GM19463 (cell line): ENCODE results near the gene PTPRN2.
"Not testable (repeated sequence)": the region's sequence is repeated elsewhere in the genome, so short reads cannot be mapped to it uniquely, and the experiment has no call there.

Experiments used
- ATAC-seq: cut with Tn5 transposase; IDR thresholded peaks from one replicate; pipeline ENCODE4 v1.9.1; 2021; ENCODE audit warnings: mild to moderate bottlenecking, moderate library complexity; ENCODE audit not compliant: unreplicated experiment

The PTPRN2 gene

DNA sequence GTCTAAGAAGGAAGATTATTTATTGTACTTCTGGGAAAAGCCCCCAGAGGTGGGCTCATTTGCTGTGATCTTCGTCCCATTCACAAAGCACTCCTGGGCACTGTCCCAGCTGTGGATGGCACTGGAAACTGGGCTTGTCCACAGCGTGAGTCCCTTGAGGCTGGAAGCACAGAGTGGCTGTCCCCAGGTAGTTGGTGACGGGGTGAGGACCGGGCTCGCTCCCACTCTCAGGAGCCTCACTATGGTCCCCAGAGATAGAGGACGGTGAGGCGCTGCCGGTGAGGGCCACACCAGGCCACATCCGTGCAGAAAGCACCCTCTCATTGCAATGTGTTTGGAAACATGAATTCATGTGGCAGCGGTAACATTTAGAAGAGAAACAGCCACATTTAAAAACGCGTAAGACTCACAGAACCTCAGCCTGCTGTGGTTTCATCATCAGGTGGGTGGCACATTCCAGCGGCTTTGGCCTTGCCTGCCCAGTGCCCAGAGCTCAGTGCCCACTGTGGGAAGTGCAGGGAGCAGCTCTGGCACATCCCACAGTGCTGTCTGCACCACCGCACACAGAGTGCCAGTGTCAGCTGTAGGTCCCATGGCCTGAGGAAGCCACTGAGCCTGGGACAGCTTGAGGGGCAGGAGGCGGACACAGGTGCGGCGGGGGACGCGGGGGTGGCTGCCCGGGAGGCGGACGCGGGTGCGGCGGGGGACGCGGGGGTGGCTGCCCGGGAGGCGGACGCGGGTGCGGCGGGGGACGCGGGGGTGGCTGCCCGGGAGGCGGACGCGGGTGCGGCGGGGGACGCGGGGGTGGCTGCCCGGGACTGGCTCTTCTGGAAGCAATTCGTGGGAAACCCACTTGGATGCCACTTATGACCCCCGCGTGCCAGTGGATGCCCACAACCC lies 801.0 kb downstream of the PTPRN2 start:
- no peak for ATAC-seq

DNA sequence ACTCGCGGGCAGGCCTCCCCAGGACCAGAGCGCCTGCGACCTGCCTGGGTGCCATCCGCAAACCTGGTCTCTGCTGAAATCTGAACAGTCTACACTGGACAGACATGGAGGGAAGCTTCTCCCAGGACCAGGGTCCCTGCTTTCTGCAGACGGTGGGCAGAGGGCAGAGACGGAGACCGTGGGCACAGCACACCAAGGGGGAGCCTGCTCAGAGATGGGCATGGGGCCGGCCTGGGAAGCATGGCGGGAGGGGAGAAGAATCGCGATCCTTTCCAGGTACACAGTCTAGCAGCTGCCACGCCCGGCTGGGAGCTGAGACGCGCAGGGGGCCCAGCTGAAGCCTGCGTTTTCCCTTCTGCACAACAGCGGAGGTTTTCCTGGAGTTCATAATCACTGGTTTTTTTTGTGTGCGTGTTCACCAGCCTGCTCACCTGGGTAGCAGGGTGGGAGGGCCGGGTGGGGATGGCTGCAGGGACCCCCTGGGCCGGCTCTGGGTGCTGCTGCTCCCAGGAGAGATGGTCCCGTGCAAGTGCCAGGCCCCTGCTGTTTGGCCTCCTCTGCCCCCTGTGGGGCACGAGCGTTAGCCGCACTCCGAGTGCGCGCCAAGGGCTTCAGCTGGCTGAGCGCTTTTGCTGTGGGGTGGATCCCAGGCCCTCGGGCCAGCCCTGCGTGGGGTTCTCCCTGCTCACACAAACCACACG lies 802.0 kb downstream of the PTPRN2 start:
- ATAC-seq: no peak

DNA sequence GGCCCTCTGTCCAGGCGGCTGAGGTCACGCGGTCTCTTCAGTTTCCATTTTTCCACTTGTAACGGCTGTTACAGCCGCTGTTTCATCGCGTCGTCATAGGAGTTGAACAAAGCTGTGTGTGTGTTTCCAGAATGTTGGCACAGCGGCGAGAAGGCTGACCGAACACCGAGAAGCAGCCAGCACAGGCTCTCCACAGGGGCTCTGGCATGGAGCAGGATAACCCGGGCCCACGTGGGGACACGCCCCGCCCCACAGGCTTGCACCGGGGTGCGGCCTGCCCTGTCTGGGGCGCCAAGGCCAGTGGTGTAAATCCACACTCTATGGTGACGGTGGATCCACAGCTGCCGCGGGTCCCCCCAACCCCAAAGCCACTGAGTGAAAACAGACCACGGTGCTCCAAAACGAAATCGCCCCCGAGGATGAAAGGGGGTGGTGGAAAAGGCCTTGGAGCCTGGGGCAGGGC lies 802.6 kb downstream of the PTPRN2 start:
- no peak for ATAC-seq

- ATAC-seq: no peak
These were observed 803.4 kb downstream of the PTPRN2 start for GRCh38 chr7:157784041-157784835.

DNA sequence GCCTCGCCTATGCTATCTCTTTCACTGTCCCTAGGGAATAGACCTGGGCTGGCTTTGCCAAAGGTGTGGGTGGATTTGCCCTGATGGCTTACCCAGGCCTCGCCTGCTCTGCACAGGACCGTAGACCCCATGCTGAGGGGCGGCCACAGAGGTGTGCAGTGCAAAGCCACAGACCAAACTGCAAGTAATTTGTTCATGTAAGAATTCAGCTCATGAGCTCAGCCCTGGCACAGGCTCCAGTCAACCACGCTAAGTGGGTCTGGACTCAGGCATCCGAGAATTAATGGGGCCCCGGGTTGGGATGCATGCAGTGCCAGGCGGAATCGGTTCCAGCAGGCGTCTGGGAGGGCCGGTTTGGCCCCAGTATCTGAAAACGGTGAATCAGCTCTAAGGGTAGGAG lies 805.6 kb downstream of the PTPRN2 start:
- no peak for ATAC-seq

DNA sequence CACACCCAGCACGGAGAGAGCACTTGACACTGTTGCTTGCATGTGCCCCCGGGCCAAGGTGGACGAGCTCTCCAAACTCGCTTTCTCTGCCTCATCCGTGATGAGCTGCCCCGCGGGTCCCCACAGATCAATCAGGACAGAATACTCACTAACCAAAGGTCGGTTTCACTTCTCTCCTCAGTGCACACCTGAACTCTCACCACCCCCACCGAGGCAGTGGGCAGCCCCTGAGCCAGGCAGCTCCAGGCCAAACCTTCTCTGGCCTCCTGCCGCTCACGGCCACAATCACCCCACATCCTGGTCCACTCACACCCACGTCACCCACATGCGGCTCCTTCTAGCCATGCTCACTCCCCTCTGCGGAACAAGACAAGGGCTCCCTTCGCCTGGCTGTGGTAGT lies 806.9 kb downstream of the PTPRN2 start:
- ATAC-seq: no peak

- no peak for ATAC-seq
These were observed 807.3 kb downstream of the PTPRN2 start for GRCh38 chr7:157780312-157780711.

GRCh38 chr7:157779206-157779605 lies 808.4 kb downstream of the PTPRN2 start:
- no peak for ATAC-seq

GRCh38 chr7:157777194-157777762 lies 810.3 kb downstream of the PTPRN2 start:
- not testable (repeated sequence) for ATAC-seq

- ATAC-seq: no peak
These were observed 811.9 kb downstream of the PTPRN2 start for GRCh38 chr7:157775560-157776332.

GRCh38 chr7:157775021-157775559 lies 812.5 kb downstream of the PTPRN2 start:
- no peak for ATAC-seq

GRCh38 chr7:157774495-157774894 lies 813.1 kb downstream of the PTPRN2 start:
- ATAC-seq: no peak

GRCh38 chr7:157773361-157773760 lies 814.3 kb downstream of the PTPRN2 start:
- ATAC-seq: no peak

GRCh38 chr7:157772486-157773130 lies 815.0 kb downstream of the PTPRN2 start:
- ATAC-seq: no peak

DNA sequence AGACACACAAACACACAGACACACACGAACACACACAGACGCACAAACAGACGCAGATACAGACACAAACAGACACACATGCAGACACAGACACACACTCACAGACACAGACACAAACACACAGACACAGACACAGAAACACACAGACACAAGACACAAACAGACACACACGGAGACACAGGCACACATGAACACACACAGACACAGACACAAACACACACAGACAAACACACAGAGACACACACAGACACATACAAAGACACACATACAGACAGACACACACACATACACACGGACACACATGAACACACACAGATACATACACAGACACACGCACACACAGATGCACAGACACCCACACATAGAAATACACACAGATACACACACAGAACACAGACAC lies 815.9 kb downstream of the PTPRN2 start:
- no peak for ATAC-seq

- no peak for ATAC-seq
These were observed 816.8 kb downstream of the PTPRN2 start for GRCh38 chr7:157770716-157771320.

DNA sequence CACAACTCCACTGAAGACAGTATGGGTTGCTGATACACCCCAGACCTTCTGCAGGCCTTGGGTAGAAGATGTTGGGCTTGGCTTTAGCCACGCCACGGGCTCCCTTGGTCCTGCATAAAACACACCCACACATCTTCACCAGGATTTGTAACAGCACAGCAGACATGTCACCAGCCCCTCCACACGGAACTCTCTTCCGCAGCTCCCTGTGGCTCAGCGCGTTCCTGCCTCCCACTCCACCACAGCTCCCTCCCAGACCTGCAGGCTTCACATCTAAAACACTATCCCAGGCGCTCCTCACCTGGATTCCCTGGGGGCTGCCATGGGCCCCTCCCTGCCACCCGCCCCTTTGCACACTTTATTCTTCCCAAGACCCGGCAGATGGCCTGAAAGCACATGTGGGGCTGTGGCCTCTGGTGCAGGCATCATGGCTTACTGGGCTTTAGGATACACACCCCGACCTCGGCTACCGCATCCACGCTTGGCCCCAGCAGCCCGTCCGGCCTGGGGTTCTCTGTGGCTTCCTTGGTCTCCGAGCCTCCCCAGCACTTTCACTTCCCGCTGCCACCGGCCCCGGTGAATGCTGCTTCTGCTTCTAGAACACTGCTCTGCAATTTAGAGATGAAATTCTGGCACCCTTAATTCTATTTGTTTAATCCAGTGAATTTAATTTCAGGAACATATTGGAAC lies 818.0 kb downstream of the PTPRN2 start:
- ATAC-seq: no peak

- no peak for ATAC-seq
These were observed 818.5 kb downstream of the PTPRN2 start for GRCh38 chr7:157769086-157769485.
